BE2C (cell line): Measurements from ENCODE around the gene SV2C.

Experiments
- DNase-seq: peaks from one replicate; pipeline ENCODE4 v3.0.0-alpha.2; 2020
- H3K27me3 ChIP-seq: fragments of 250-450 bp; sonication (Bioruptor Pico); 2 replicates; pipeline ENCODE4 v1.5.1; 2020; ENCODE audit warnings: mild to moderate bottlenecking
- H3K36me3 ChIP-seq: fragments of 250-450 bp; sonication (Bioruptor Pico); 2 replicates; pipeline ENCODE4 v1.5.1; 2020; ENCODE audit warnings: mild to moderate bottlenecking
- H3K4me1 ChIP-seq: fragments of 250-450 bp; sonication (Bioruptor Pico); 2 replicates; pipeline ENCODE4 v1.5.1; 2020
- H3K4me3 ChIP-seq: 2 replicates; pipeline ENCODE4 v1.5.1; 2011; ENCODE audit warnings: low read depth, low read length
- H3K9me3 ChIP-seq: fragments of 250-450 bp; sonication (Bioruptor Pico); 2 replicates; pipeline ENCODE4 v1.5.1; 2020
- CTCF ChIP-seq: IDR thresholded peaks from 2 replicates; pipeline ENCODE4 v1.5.1; 2012; ENCODE audit warnings: mild to moderate bottlenecking, low read depth, low read length

SV2C gene

GRCh38 chr5:76289692-76290091, 206.5 kb downstream of the SV2C start:
- H3K36me3 ChIP-seq: no peaks in the 10 kb centered on the region
- H3K4me3 ChIP-seq: no peak overlapping the region
- no peak for DNase-seq
- TF ChIP-seq CTCF: no peak
- H3K4me1 ChIP-seq: no peaks in the 10 kb centered on the region
- no peaks in the 10 kb centered on the region for H3K9me3 ChIP-seq
- no peaks in the 10 kb centered on the region for H3K27me3 ChIP-seq

- H3K36me3 ChIP-seq: no peaks in the 10 kb centered on the region
- H3K27me3 ChIP-seq: no peaks in the 10 kb centered on the region
Observed at GRCh38 chr5:76290321-76290757, 207.2 kb downstream of the SV2C start.

GRCh38 chr5:76291305-76292077, 208.3 kb downstream of the SV2C start:
- Histone ChIP-seq H3K4me1 (no peaks in the 10 kb centered on the region), H3K9me3 (no peaks in the 10 kb centered on the region), H3K27me3 (no peaks in the 10 kb centered on the region), H3K4me3 (no peak overlapping the region), H3K36me3 (no peaks in the 10 kb centered on the region)
- TF ChIP-seq CTCF: no peak
- DNase-seq: no peak

More at GRCh38 chr5:76290321-76290757, 207.2 kb downstream of the SV2C start:
- no peak for TF ChIP-seq CTCF
- Histone ChIP-seq H3K9me3 (no peaks in the 10 kb centered on the region), H3K4me1 (no peaks in the 10 kb centered on the region), H3K4me3 (no peak overlapping the region)
- DNase-seq: no peak

- H3K36me3 ChIP-seq: no peaks in the 10 kb centered on the region
- H3K4me1 ChIP-seq: no peaks in the 10 kb centered on the region
- H3K27me3 ChIP-seq: no peaks in the 10 kb centered on the region
- H3K9me3 ChIP-seq: no peaks in the 10 kb centered on the region
- no peak overlapping the region for H3K4me3 ChIP-seq
- no peak for TF ChIP-seq CTCF
- no peak for DNase-seq
Observed at GRCh38 chr5:76292620-76293322, 209.6 kb downstream of the SV2C start.

GRCh38 chr5:76294573-76294972, 211.4 kb downstream of the SV2C start:
- no peaks in the 10 kb centered on the region for H3K27me3 ChIP-seq
- H3K9me3 ChIP-seq: no peaks in the 10 kb centered on the region
- TF ChIP-seq CTCF: no peak
- H3K36me3 ChIP-seq: no peaks in the 10 kb centered on the region
- H3K4me3 ChIP-seq: no peak overlapping the region
- no peaks in the 10 kb centered on the region for H3K4me1 ChIP-seq
- DNase-seq: no peak

GRCh38 chr5:76298852-76299251, 215.7 kb downstream of the SV2C start:
- Histone ChIP-seq H3K27me3 (no peaks in the 10 kb centered on the region), H3K4me3 (no peak overlapping the region), H3K4me1 (no peaks in the 10 kb centered on the region), H3K9me3 (no peaks in the 10 kb centered on the region), H3K36me3 (no peaks in the 10 kb centered on the region)
- no peak for DNase-seq
- TF ChIP-seq CTCF: no peak
